Calu3 (cell line): ENCODE results near the gene MBNL2. TPM values are rescaled to one million over a fixed set of nuclear protein-coding genes. Genes with fewer than 3 reads are reported as not detected.

Source experiments
- BruUV-seq: library from RNA; stranded (reverse); fragments of 400-500 nt; replicated peaks from 2 replicates; lab custom pipeline; 2021; lab: Mats Ljungman, UMichigan
- CTCF ChIA-PET: fragments of 300-600 bp; sonication (Branson Sonifier 250); formaldehyde crosslinking; loops from one replicate; lab custom pipeline; 2022; ENCODE audit warnings: antibody characterized with exemption; lab: Charles Lee
- DNase-seq: peaks from one replicate; pipeline ENCODE4 v3.0.0; 2022
- H3K27ac Mint-ChIP-seq: one replicate; pipeline ENCODE4 v1.8.0; 2022; ENCODE audit warnings: mixed read lengths; ENCODE audit not compliant: unreplicated experiment
- H3K27me3 Mint-ChIP-seq: one replicate; pipeline ENCODE4 v1.8.0; 2022; ENCODE audit warnings: mixed read lengths; ENCODE audit not compliant: unreplicated experiment
- H3K36me3 Mint-ChIP-seq: one replicate; pipeline ENCODE4 v1.8.0; 2022; ENCODE audit warnings: mild to moderate bottlenecking, moderate library complexity, mixed read lengths; ENCODE audit not compliant: insufficient read depth, unreplicated experiment
- H3K4me1 Mint-ChIP-seq: one replicate; pipeline ENCODE4 v1.8.0; 2022; ENCODE audit warnings: mild to moderate bottlenecking, low read depth, mixed read lengths; ENCODE audit not compliant: unreplicated experiment
- H3K4me3 Mint-ChIP-seq: one replicate; pipeline ENCODE4 v1.8.0; 2022; ENCODE audit warnings: mild to moderate bottlenecking, low read depth, moderate library complexity, mixed read lengths; ENCODE audit not compliant: unreplicated experiment
- H3K9me3 Mint-ChIP-seq: one replicate; pipeline ENCODE4 v1.8.0; 2022; ENCODE audit warnings: low read depth, mixed read lengths; ENCODE audit not compliant: unreplicated experiment
- CTCF ChIP-seq: fragments of 200-600 bp; IDR thresholded peaks from one replicate; pipeline ENCODE4 v1.8.0; 2022; ENCODE audit warnings: antibody characterized with exemption; ENCODE audit not compliant: unreplicated experiment
- intact Hi-C: fragments of 100-400 bp; cut with micrococcal nuclease; formaldehyde crosslinking; loops from one replicate; pipeline ENCODE4 v1.10.0; 2022; ENCODE audit not compliant: unreplicated experiment
- total RNA-seq: library from RNA; stranded (reverse); gene quantifications from 2 replicates; pipeline ENCODE4 v1.2.3, GENCODE V29; 2022

Gene MBNL2
- total RNA-seq, 1 experiment from 2014 or later, result 37.1 TPM

DNA sequence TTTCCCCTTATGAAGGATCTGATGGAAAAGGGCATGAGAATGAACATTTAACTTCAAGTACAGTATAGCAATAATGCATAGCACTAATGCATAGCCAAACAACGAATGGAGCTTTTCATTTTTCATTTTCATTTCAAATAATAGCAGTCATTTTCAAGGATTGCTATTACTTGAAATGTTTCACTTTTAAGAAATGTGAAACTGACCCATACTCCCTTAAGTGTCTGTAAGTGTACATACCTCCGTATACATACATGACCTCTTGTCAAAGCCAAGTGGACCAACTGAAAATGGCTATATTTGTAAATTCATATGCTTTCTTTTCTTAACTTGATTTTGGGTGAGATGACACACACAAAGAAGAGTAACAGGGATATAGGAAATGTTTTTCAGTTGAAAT is 215.6 kb downstream of the MBNL2 start:
- no peak for DNase-seq
- no peak overlapping the region for H3K4me3 Mint-ChIP-seq
- no peaks in the 10 kb centered on the region for H3K9me3 Mint-ChIP-seq
- H3K27me3 Mint-ChIP-seq, result no peaks in the 10 kb centered on the region
- H3K36me3 Mint-ChIP-seq, result peaks cover 20% of the 10 kb centered on the region
- H3K27ac Mint-ChIP-seq, result no peak overlapping the region
- CTCF ChIA-PET, result no interaction called here
- no peak for TF ChIP-seq CTCF
- intact Hi-C loops, result no loop called here
- no peaks in the 10 kb centered on the region for H3K4me1 Mint-ChIP-seq
- BruUV-seq, result no TSS peak

- CTCF ChIA-PET, result no interaction called here
- TF ChIP-seq CTCF, result no peak
- no peak overlapping the region for H3K27ac Mint-ChIP-seq
- no TSS peak for BruUV-seq
- peaks cover 8% of the 10 kb centered on the region for H3K36me3 Mint-ChIP-seq
- H3K27me3 Mint-ChIP-seq, result no peaks in the 10 kb centered on the region
- no peaks in the 10 kb centered on the region for H3K9me3 Mint-ChIP-seq
- H3K4me1 Mint-ChIP-seq, result no peaks in the 10 kb centered on the region
- no peak overlapping the region for H3K4me3 Mint-ChIP-seq
- intact Hi-C loops, result no loop called here
- DNase-seq, result no peak
Observed at GRCh38 chr13:97438856-97439595, 216.9 kb downstream of the MBNL2 start.

GRCh38 chr13:97440598-97441170 is 218.6 kb downstream of the MBNL2 start:
- Mint-ChIP-seq H3K4me1 (no peaks in the 10 kb centered on the region), H3K9me3 (no peaks in the 10 kb centered on the region), H3K27me3 (no peaks in the 10 kb centered on the region), H3K4me3 (no peak overlapping the region), H3K27ac (no peak overlapping the region), H3K36me3 (no peaks in the 10 kb centered on the region)
- no peak for DNase-seq
- intact Hi-C loops, result no loop called here
- no TSS peak for BruUV-seq
- CTCF ChIA-PET, result no interaction called here
- no peak for TF ChIP-seq CTCF

DNA sequence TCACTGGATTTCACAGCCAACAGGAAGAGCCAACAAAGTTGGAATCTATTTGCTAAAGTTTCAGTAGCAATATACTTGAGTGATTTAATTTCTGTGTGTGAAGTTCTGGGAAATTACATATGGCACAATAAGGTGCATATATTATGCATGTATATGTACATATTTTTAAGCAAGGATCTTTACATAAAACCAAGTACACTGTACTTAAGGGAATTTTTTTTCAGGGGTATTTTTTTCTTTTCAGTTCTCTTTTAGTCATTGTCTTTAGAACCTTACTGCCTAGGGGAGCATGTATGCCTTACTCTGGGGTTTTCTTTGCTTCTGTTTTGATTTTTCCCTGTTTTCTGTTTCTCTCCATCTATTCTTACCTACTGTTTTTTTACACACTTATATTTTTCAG is 219.2 kb downstream of the MBNL2 start:
- Mint-ChIP-seq H3K4me1 (no peaks in the 10 kb centered on the region), H3K27me3 (no peaks in the 10 kb centered on the region), H3K27ac (no peak overlapping the region), H3K9me3 (no peaks in the 10 kb centered on the region), H3K4me3 (no peak overlapping the region), H3K36me3 (no peaks in the 10 kb centered on the region)
- DNase-seq, result no peak
- BruUV-seq, result no TSS peak
- no peak for TF ChIP-seq CTCF
- CTCF ChIA-PET, result no interaction called here
- intact Hi-C loops, result no loop called here

Other genes with a start within 250 kb of the MBNL2 start
- 0.40 TPM in 1 of 2 replicates, not detected in the other for gene OXGR1, start 227.9 kb upstream of the MBNL2 start, total RNA-seq
- 6.4 and 7.7 TPM in 2 replicates for gene RAP2A, start 211.8 kb downstream of the MBNL2 start, total RNA-seq